NCI-H146 treated with DMSO at 0.1 percent for 48 hours (cell line): ENCODE results near the gene TBC1D3I.
"Not testable (repeated sequence)": the region's sequence is repeated elsewhere in the genome, so short reads cannot be mapped to it uniquely, and the experiment has no call there.

ENCODE experiments used
- DNase-seq: peaks from one replicate; lab custom pipeline; 2025; ENCODE audit not compliant: unreplicated experiment; lab: John Stamatoyannopoulos, UW

Gene TBC1D3I

GRCh38 chr17:36264470-36264869 lies at the start of gene TBC1D3I:
TSS of gene TBC1D3I (minus strand) at chr17:36264570. CDS start at chr17:36262985, 1,585 bp downstream.
- DNase-seq, result not testable (repeated sequence)

GRCh38 chr17:36295161-36295560 lies 30.8 kb upstream of the TBC1D3I start:
- DNase-seq, result not testable (repeated sequence)

DNA sequence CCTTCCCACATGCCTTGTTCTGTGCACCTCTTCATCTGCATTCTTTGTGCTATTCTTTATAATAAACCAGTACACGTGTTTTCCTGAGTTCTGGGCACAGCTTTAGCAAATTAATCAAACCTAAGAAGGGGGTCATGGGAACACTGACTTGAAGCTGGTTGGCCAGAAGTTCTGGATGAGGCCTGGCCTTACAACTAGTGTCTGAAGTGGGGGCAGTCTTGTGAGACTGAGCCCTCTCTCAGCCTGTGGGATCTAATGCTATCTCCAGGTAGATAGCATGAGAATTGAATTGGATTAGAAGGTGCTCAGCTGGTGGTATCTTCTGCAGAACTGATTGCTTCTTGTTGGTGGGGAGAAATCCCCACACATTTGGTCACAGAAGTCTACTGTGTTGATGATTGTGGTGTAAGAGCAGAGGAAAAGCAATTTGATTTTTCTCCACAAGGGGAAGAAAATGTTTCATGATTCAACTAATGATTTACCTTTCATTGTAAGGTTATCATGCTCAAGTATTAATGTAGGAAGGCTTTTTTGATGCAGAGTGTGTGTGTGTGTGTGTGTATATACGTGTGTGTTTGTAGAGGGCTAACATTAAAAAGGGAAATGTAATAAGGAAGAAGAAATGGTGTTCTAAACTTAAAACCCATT lies 25.7 kb upstream of the TBC1D3I start:
- DNase-seq, result not testable (repeated sequence)

GRCh38 chr17:36284219-36284618 lies 19.8 kb upstream of the TBC1D3I start:
- DNase-seq, result not testable (repeated sequence)

DNA sequence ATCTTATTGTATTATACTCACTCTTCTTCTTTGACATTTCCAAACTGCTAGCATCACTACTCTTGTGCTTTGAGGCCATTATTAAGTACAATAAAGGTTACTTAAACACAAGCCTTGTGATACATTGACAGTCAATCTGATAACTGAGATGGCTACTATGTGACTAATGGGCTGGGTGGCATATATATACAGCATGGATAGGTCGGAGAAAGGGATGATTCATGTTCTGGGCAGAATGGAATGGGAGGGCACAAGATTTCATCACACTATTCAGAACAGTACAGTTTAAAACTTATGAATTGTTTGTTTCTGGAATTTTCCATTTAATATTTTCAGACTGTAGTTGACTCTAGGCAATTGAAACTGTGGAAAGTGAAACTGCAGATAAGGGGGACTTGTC lies 18.9 kb upstream of the TBC1D3I start:
- not testable (repeated sequence) for DNase-seq

DNA sequence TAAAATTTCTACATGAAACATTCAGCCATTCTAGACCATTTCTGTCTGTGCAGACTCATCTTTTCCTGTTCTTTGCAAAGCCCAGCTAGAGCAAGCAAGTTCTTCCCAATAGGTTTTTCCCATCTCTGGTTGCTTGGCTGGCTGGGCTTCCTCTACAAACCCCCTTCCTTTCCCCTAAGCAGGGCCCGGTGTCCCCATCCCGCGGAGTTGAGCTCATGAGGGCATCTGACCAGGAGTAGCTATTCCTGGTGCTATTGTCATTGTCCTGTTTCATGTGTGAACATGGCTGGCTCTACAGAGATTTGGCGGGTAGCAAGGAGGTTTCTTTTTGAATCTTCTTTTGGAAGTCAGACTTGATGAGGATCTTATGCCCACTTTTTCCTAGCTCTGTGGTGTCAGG lies 22.3 kb downstream of the TBC1D3I start:
- DNase-seq, result not testable (repeated sequence)

DNA sequence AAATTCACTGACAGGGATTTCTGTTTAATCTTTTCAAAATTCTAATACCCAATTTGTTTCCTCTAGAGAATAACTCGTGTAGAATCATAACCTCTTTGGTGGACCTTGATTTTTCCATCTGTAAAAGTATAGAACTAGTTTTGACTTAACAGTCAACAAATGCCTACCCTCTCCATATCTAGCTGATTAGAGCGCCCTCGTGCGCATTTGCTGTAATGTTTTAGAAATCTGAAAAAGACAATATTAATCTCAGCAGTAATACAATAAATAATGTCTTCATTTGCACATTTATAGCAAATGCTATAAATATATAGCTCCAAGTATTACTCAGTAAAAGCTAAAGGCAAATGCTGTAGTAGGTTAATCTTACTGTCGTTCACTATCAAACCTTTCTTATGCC lies 34.7 kb downstream of the TBC1D3I start:
- DNase-seq, result not testable (repeated sequence)

GRCh38 chr17:36222967-36223366 lies 41.4 kb downstream of the TBC1D3I start:
- not testable (repeated sequence) for DNase-seq

GRCh38 chr17:36221581-36222100 lies 42.7 kb downstream of the TBC1D3I start:
- not testable (repeated sequence) for DNase-seq

DNA sequence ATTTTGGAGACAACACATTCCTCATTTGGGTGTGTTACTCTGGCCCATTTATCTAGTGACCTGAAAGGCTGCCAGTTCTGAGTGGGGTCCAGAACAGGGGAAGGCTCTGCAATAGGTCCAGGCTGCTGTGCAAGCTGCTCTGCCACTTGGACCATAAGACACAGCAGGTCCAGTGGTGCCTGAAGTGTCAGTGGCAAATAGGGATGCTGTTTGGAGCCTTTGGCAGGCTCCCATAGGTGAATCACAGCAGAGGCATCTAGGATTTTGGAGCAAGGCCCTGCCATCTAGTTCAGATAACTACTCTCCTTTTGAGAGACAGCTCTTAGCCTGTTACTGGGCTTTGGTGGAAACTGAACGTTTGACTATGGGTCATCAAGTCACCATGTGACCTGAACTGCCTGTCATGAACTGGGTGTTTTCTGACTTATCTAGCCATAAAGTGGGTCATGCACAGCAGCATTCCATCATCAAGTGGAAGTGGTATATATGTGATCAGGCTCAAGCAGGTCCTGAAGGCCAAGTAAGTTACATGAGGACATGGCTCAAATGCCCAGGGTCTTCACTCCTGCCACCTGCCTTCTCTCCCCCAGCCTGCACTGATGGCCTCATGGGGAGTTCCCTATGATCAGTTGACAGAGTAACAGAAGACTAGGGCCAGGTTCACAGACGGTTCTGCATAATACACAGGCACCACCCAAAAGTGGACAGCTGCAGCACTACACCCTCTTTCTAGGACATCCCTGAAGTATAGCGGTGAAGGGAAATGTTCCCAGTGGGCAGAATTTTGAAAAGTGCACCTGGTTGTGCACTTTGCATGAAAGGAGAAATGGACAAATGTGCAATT lies 43.4 kb downstream of the TBC1D3I start:
- not testable (repeated sequence) for DNase-seq

- DNase-seq, result not testable (repeated sequence)
These were observed 44.8 kb downstream of the TBC1D3I start for GRCh38 chr17:36219556-36219955.

- not testable (repeated sequence) for DNase-seq
These were observed 48.7 kb downstream of the TBC1D3I start for GRCh38 chr17:36215406-36216308.

DNA sequence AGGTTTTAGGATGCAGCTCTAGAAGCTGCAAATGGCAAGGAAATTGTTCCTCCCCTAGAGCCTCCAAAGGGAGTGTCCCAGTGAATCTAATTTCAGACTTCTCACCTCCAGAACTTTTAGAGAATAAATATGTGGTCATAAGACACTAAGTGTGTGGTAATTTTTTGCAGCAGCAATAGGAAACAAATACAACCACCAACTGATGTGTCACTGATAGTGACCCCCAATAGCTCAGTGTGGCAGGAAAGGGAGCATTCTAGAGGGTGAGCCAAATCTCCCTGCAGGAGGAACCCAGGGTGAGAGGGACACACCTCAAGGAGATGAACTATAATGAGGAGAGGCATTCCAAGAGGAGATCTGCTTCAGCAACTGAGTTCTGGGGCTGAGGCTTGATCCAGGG lies 49.5 kb downstream of the TBC1D3I start:
- DNase-seq, result no peak

- DNase-seq, result no peak
These were observed 50.7 kb downstream of the TBC1D3I start for GRCh38 chr17:36213695-36214094.

DNA sequence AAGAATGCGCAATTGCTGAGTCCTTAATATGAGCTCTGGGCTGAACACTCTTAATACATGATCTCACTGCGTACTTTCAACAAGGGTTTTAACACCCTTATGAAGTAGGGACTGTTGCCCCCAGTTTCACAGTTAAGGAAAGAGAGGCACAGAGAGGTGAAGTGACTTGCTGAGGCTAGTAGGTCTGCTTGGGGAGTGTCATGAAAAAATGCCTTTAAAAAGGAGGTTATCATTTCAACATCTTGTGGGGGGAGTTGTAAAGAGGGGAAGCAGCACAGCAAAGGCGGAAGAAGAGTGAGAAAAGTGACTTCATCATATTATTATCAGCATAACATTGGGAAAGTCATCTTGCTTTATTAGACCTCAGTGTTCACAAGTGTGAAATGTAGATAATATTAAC lies 51.4 kb downstream of the TBC1D3I start:
- DNase-seq, result no peak

DNA sequence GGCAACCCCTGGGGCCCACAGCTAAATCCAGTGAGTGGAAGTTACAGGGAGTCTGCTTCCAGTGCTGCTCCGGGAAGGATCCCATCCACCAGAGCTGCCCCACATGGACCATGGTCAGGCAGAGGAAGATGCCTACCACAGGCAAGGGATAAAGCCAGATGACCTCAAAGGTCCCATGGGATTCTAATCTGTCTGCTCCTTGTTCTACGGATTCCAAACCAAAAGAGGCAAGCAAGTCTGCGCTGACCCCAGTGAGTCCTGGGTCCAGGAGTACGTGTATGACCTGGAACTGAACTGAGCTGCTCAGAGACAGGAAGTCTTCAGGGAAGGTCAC lies 52.1 kb downstream of the TBC1D3I start:
- no peak for DNase-seq

DNA sequence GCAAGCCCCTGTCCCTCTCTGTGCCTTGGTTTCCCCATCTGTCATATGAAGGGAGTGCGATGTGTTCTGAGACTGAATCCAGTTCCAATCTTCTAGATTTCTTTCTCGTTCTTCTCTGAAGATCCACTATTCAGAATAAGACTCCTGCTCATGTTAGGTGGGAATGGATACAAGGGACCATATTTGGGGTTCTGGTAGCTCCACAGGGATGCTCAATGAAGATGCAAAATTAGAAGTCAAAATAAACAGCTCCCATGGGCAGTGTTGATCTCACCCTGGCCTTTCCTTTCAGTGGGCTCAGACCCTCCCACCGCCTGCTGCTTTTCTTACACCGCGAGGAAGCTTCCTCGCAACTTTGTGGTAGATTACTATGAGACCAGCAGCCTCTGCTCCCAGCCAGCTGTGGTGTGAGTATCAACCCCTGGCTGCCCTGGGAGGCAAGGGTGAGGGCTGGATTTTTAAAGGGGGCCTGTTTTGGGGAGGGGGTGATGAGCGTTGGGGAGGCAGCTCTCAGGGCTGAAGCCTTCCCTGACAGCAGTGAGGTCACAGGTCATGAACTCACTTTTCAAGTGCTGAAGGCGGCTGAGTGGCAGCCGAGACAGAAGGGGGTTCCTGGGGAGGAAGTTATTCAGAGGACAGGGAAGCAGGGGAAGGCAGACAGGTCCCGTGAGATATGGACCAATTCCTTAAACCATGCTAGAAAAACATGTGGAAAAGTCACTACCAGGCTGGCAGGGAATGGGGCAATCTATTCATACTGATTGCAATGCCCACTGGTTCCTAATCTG lies 52.7 kb downstream of the TBC1D3I start:
- not testable (repeated sequence) for DNase-seq

DNA sequence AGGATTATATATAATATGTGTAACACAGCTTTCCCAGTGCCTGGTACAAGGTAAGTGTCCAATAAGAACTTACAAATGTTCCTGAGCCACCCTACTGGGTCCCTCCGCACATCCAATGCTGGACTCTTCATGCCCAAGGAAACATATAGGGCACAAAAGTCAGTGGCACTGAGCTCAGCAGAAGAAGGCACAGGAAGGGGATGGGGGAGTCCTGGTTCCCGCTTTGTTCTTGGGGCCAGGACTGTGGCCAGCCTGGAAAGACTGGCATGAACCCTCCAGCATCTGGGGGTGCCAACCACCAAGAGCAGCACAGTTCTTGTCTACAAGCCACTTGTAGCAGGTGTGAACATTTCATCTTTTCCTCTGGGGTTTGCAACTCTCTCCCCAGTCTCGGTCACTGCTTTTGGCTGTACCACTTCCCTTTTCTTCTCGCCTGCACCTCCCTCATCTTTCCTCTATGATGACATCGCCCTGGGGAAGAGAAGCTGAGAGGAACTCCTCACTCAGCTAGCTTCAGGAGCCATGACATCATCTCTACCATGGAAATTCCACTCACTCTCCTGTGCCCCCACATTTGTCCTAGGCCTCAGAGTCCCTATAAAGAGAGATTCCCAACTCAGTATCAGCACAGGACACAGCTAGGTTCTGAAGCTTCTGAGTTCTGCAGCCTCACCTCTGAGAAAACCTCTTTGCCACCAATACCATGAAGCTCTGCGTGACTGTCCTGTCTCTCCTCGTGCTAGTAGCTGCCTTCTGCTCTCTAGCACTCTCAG lies 53.7 kb downstream of the TBC1D3I start, which contains the start of gene CCL4L2:
Gene CCL4L2 (plus strand): TSS at position 625 of the 773 bp plus-strand sequence.
- DNase-seq, result not testable (repeated sequence)

DNA sequence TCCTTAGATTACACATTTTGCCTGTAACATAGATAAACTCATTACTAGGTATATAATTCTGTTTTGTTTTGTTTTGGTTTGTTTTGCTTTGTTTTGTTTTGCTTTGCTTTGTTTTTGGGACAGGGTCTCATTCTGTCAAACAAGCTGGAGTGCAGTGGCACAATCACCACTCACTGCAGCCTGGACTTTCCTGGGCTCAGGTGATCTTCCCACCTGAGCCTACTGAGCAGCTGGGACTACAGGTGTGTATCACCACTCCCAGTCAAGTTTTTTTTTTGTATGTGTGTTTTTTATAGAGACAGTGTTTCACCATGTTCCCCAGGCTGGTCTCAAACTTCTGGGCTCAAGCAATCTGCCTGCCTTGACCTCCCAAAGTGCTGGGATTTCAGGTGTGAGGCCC lies 54.8 kb downstream of the TBC1D3I start:
- DNase-seq, result no peak
